Naive B cell (primary cell): ENCODE results near the gene FBXL15. TPM values are rescaled to one million over a fixed set of nuclear protein-coding genes. Genes with fewer than 3 reads are reported as not detected.

Experiments
- ATAC-seq, 2 donors: fragments of 150-1000 bp; cut with Tn5 transposase; 2 replicates each; pipeline ENCODE4 v1.10.0; 2021; ENCODE audit warnings: low read depth in 2 of 2, mild to moderate bottlenecking in 2 of 2, moderate library complexity in 2 of 2
- DNase-seq: peaks from one replicate; pipeline ENCODE4 v3.0.0; 2022
- H3K27ac Mint-ChIP-seq, 6 donors: one replicate each; pipeline ENCODE4 v1.8.0; 2020 to 2022; ENCODE audit warnings: mild to moderate bottlenecking in 6 of 6, mixed read lengths in 6 of 6, moderate library complexity in 5 of 6, inconsistent platforms in 2 of 6
- H3K27me3 Mint-ChIP-seq, 3 donors: one replicate each; pipeline ENCODE4 v1.8.0; 2021 to 2022; ENCODE audit warnings: mixed read lengths in 3 of 3, mild to moderate bottlenecking in 1 of 3
- H3K36me3 Mint-ChIP-seq, 2 donors: one replicate each; pipeline ENCODE4 v1.8.0; 2020 to 2022; ENCODE audit warnings: mixed read lengths in 2 of 2, inconsistent platforms in 1 of 2, mild to moderate bottlenecking in 1 of 2
- H3K4me1 Mint-ChIP-seq, 3 donors: one replicate each; pipeline ENCODE4 v1.8.0; 2020 to 2022; ENCODE audit warnings: mixed read lengths in 3 of 3, inconsistent platforms in 1 of 3, mild to moderate bottlenecking in 1 of 3, moderate library complexity in 1 of 3
- H3K4me3 Mint-ChIP-seq, 8 donors: one replicate each; pipeline ENCODE4 v1.8.0; 2020 to 2022; ENCODE audit warnings: mild to moderate bottlenecking in 8 of 8, mixed read lengths in 8 of 8, moderate library complexity in 8 of 8, inconsistent platforms in 2 of 8
- H3K9me3 Mint-ChIP-seq, 7 donors: one replicate each; pipeline ENCODE4 v1.8.0; 2020 to 2022; ENCODE audit warnings: mixed read lengths in 7 of 7, mild to moderate bottlenecking in 5 of 7, inconsistent platforms in 2 of 7, moderate library complexity in 1 of 7
- polyA plus RNA-seq, 6 donors: library from polyadenylated mRNA; unstranded; fragments of 300-500 nt; fragmentation: Illumina TruSeq; gene quantifications; one replicate each; pipeline ENCODE4 v1.2.3, GENCODE V29; 2021; ENCODE audit warnings: low read depth in 6 of 6

Gene FBXL15
- polyA plus RNA-seq, 6 donors from 2014 or later, result 15.9 to 24.9 (median 20.9) TPM

GRCh38 chr10:102462512-102463054 is 41.9 kb downstream of the FBXL15 start:
- Mint-ChIP-seq H3K36me3 (no peaks in the 10 kb centered on the region), H3K4me3 (peak overlapping the region; percentile 6 to 95 (median 83)), H3K27me3 (peaks cover 0 to 10% (median 0%) of the 10 kb centered on the region in 3 donors), H3K4me1 (peaks cover 28 to 36% (median 28%) of the 10 kb centered on the region in 3 donors), H3K9me3 (peaks cover 0 to 1% (median 0%) of the 10 kb centered on the region in 7 donors), H3K27ac (no peak overlapping the region)
- ATAC-seq, result no peak
- DNase-seq, result no peak

DNA sequence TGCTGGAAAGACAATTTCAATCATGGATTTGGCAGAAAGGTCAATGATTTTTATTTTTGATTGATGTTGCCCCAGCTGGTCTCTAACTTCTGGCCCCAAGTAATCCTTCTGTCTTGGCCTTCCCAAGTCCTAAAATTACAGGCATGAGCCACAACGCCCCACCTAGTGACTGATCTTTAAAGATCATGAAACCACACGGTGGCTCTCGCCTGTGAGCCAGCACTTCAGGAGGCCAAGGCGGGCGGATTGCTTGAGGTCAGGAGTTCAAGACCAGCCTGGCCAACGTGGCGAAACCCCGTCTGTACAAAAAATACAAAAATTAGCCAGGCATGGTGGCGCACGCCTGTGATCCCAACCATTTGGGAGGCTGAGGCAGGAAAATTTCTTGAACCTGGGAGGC is 43.3 kb downstream of the FBXL15 start:
- Mint-ChIP-seq H3K4me3 (peak overlapping the region in 1 of 8 donors; percentile 21), H3K36me3 (no peaks in the 10 kb centered on the region), H3K27me3 (peaks cover 0 to 10% (median 0%) of the 10 kb centered on the region in 3 donors), H3K9me3 (no peaks in the 10 kb centered on the region), H3K27ac (no peak overlapping the region), H3K4me1 (peaks cover 23 to 34% (median 28%) of the 10 kb centered on the region in 3 donors)
- no peak for DNase-seq
- ATAC-seq, result no peak

DNA sequence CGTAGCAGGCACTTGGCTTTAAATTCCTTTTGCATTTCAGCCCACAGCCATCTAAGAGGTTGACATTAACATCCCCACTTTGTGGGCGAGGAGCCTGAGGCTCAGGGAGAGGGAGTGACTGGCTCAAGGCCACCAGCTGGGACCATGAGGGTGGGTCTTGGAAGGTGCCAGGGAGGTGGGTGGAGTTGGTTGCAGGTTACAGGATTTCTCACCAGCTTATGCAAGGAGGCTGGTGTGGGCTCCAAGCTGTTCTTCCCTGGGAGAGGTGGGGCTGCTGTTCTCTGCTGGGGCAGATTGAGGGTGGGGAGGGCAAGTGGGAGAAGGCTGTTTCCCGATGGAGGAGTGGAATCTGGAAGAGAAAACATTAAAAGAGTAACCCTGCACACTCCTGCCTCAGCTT is 44.8 kb downstream of the FBXL15 start:
- Mint-ChIP-seq H3K27me3 (peaks cover 0 to 10% (median 0%) of the 10 kb centered on the region in 3 donors), H3K4me3 (no peak overlapping the region), H3K4me1 (peaks cover 19 to 34% (median 27%) of the 10 kb centered on the region in 3 donors), H3K36me3 (no peaks in the 10 kb centered on the region), H3K9me3 (no peaks in the 10 kb centered on the region), H3K27ac (no peak overlapping the region)
- DNase-seq (no peak), ATAC-seq (no peak)

- ATAC-seq (no peak), DNase-seq (no peak)
- no peaks in the 10 kb centered on the region for H3K36me3 Mint-ChIP-seq
- H3K27ac Mint-ChIP-seq, result no peak overlapping the region
- no peaks in the 10 kb centered on the region for H3K9me3 Mint-ChIP-seq
- no peak overlapping the region for H3K4me3 Mint-ChIP-seq
- H3K4me1 Mint-ChIP-seq, result peaks cover 6 to 16% (median 9%) of the 10 kb centered on the region in 3 donors
- H3K27me3 Mint-ChIP-seq, result peaks cover 0 to 10% (median 0%) of the 10 kb centered on the region in 3 donors
These were observed 46.7 kb downstream of the FBXL15 start for GRCh38 chr10:102467318-102467717.

- Mint-ChIP-seq H3K27ac (no peak overlapping the region), H3K4me3 (no peak overlapping the region), H3K27me3 (peaks cover 0 to 10% (median 0%) of the 10 kb centered on the region in 3 donors), H3K4me1 (peaks cover 0 to 9% (median 6%) of the 10 kb centered on the region in 3 donors), H3K9me3 (no peaks in the 10 kb centered on the region), H3K36me3 (no peaks in the 10 kb centered on the region)
- no peak for DNase-seq
- ATAC-seq, result no peak
These were observed 47.4 kb downstream of the FBXL15 start for GRCh38 chr10:102467971-102468438.

GRCh38 chr10:102468683-102469082 is 48.0 kb downstream of the FBXL15 start:
- Mint-ChIP-seq H3K27me3 (peaks cover 0 to 4% (median 0%) of the 10 kb centered on the region in 3 donors), H3K9me3 (no peaks in the 10 kb centered on the region), H3K4me3 (no peak overlapping the region), H3K36me3 (no peaks in the 10 kb centered on the region), H3K4me1 (peaks cover 3 to 4% (median 3%) of the 10 kb centered on the region in 3 donors), H3K27ac (peak overlapping the region in 1 of 6 donors; percentile 60)
- ATAC-seq, result no peak
- no peak for DNase-seq

DNA sequence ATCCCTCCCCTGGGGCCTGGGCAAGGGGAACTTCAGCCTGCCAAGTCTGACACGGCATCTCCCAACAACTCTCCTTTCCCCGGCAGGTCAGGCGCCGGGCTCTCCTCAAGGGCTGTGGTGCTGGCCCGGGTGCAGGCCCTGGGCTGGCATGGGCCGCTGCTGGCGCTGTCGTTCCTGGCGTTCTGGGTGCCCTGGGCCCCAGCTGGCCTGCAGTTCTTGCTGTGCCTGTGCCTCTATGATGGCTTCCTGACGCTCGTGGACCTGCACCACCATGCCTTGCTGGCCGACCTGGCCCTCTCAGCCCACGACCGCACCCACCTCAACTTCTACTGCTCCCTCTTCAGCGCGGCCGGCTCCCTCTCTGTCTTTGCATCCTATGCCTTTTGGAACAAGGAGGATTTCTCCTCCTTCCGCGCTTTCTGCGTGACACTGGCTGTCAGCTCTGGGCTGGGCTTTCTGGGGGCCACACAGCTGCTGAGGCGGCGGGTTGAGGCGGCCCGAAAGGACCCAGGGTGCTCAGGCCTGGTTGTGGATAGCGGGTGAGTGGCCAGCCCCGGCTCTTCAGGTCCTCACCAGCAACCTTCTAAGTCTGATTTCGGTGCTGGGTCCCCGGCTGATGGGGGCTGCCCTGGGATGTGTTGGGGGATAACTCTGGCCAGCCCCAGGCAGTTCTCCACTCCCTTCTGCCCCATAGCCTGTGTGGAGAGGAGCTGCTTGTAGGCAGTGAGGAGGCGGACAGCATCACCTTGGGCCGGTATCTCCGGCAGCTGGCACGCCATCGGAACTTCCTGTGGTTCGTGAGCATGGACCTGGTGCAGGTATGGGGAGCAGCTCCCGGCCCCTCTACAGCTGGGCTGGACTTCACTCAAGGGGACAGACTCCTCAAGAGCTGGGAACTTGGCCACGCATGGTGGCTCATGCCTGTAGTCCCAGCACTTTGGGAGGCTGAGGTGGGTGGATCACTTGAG is 50.2 kb downstream of the FBXL15 start:
- ATAC-seq (no peak), DNase-seq (no peak)
- no peaks in the 10 kb centered on the region for H3K9me3 Mint-ChIP-seq
- H3K36me3 Mint-ChIP-seq, result no peaks in the 10 kb centered on the region
- no peak overlapping the region for H3K27ac Mint-ChIP-seq
- no peaks in the 10 kb centered on the region for H3K27me3 Mint-ChIP-seq
- peaks cover 0 to 5% (median 2%) of the 10 kb centered on the region in 3 donors for H3K4me1 Mint-ChIP-seq
- no peak overlapping the region for H3K4me3 Mint-ChIP-seq

Other genes with a start within 250 kb of the FBXL15 start
- gene ELOVL3, start 194.5 kb upstream of the FBXL15 start, polyA plus RNA-seq, result not detected
- not detected for gene PITX3, start 179.3 kb upstream of the FBXL15 start, polyA plus RNA-seq
- 10 to 100 TPM in 1 of 6 donors, 1 to 10 TPM in 5; 3.9 to 14.8 (median 6.2) TPM for gene GBF1, start 175.3 kb upstream of the FBXL15 start, polyA plus RNA-seq
- gene NFKB2, start 25.1 kb upstream of the FBXL15 start, polyA plus RNA-seq, result 10 to 100 TPM; 24.2 to 49.4 (median 34.7) TPM
- gene PSD, start 2.1 kb upstream of the FBXL15 start, polyA plus RNA-seq, result 1 to 10 TPM in 4 of 6 donors, under 1 TPM in 2; 0.66 to 2.3 (median 1.5) TPM
- gene CUEDC2, start 11.7 kb downstream of the FBXL15 start, polyA plus RNA-seq, result 10 to 100 TPM; 50.3 to 82.3 (median 59.4) TPM
- 1 to 10 TPM in 3 of 6 donors, under 1 TPM in 3; 0.29 to 1.9 (median 0.99) TPM for gene C10orf95, start 30.7 kb downstream of the FBXL15 start, polyA plus RNA-seq
- 10 to 100 TPM; 41.8 to 66.6 (median 45.1) TPM for gene ACTR1A, start 81.9 kb downstream of the FBXL15 start, polyA plus RNA-seq
- gene SUFU, start 83.1 kb downstream of the FBXL15 start, polyA plus RNA-seq, result 1 to 10 TPM in 5 of 6 donors, under 1 TPM in 1; 0.84 to 7.8 (median 4.0) TPM
- gene TRIM8, start 223.6 kb downstream of the FBXL15 start, polyA plus RNA-seq, result 10 to 100 TPM; 27.1 to 45.8 (median 30.2) TPM